H9 (cell line): ENCODE results near the gene LIPK. TPM values are rescaled to one million over a fixed set of nuclear protein-coding genes. Genes with fewer than 3 reads are reported as not detected.

Experiments
- DNase-seq: peaks from one replicate; pipeline ENCODE4 v3.0.0-alpha.2; 2017
- H2AFZ ChIP-seq: one replicate; pipeline ENCODE4 v1.6.1; 2013; ENCODE audit warnings: mild to moderate bottlenecking, low read length, control low read depth, moderate library complexity
- H2AK5ac ChIP-seq: 2 replicates; pipeline ENCODE4 v1.6.1; 2013; ENCODE audit warnings: low read length, control low read depth, mixed read lengths; ENCODE audit not compliant: insufficient read length
- H2BK120ac ChIP-seq: one replicate; pipeline ENCODE4 v1.6.1; 2013; ENCODE audit warnings: low read depth, mild to moderate bottlenecking, low read length, control low read depth, inconsistent platforms; ENCODE audit not compliant: poor library complexity, severe bottlenecking
- H2BK12ac ChIP-seq: 2 replicates; pipeline ENCODE4 v1.6.1; 2013; ENCODE audit warnings: low read length, control low read depth, mixed read lengths, low read depth; ENCODE audit not compliant: insufficient read length
- H2BK15ac ChIP-seq: 2 replicates; pipeline ENCODE4 v1.6.1; 2013; ENCODE audit warnings: low read depth, low read length, control low read depth
- H2BK20ac ChIP-seq: one replicate; pipeline ENCODE4 v1.6.1; 2013; ENCODE audit warnings: low read depth, mild to moderate bottlenecking, low read length, control low read depth, inconsistent platforms; ENCODE audit not compliant: poor library complexity, severe bottlenecking
- H2BK5ac ChIP-seq: 2 replicates; pipeline ENCODE4 v1.6.1; 2013; ENCODE audit warnings: low read length, control low read depth, mixed read lengths; ENCODE audit not compliant: insufficient read length
- H3K14ac ChIP-seq: 2 replicates; pipeline ENCODE4 v1.6.1; 2013; ENCODE audit warnings: low read length, control low read depth; ENCODE audit not compliant: insufficient read depth
- H3K18ac ChIP-seq: 2 replicates; pipeline ENCODE4 v1.6.1; 2013; ENCODE audit warnings: low read depth, mild to moderate bottlenecking, mixed read lengths, low read length, control low read depth; ENCODE audit not compliant: insufficient read length
- H3K23ac ChIP-seq: 2 replicates; pipeline ENCODE4 v1.6.1; 2013; ENCODE audit warnings: low read length, control low read depth, mixed read lengths, low read depth; ENCODE audit not compliant: insufficient read length
- H3K23me2 ChIP-seq: 2 replicates; pipeline ENCODE4 v1.6.1; 2013; ENCODE audit warnings: low read depth, mild to moderate bottlenecking, mixed read lengths, low read length, control low read depth; ENCODE audit not compliant: insufficient read length, poor library complexity, severe bottlenecking
- H3K27ac ChIP-seq: 2 replicates; pipeline ENCODE4 v1.5.1; 2013; ENCODE audit warnings: low read length, control low read depth, mixed read lengths, low read depth; ENCODE audit not compliant: insufficient read length
- H3K27me3 ChIP-seq: 2 replicates; pipeline ENCODE4 v1.6.1; 2013; ENCODE audit warnings: low read length, control low read depth, inconsistent platforms; ENCODE audit not compliant: insufficient read depth
- H3K4ac ChIP-seq: 2 replicates; pipeline ENCODE4 v1.6.1; 2013; ENCODE audit warnings: low read depth, mild to moderate bottlenecking, control low read depth, inconsistent platforms, low read length, moderate library complexity
- H3K4me1 ChIP-seq: 2 replicates; pipeline ENCODE4 v1.6.1; 2013; ENCODE audit warnings: low read length, control low read depth, inconsistent platforms; ENCODE audit not compliant: insufficient read depth
- H3K4me2 ChIP-seq: 2 replicates; pipeline ENCODE4 v1.6.1; 2013; ENCODE audit warnings: low read length, control low read depth, mixed read lengths; ENCODE audit not compliant: insufficient read length, insufficient read depth
- H3K56ac ChIP-seq: 2 replicates; pipeline ENCODE4 v1.6.1; 2013; ENCODE audit warnings: low read depth, mild to moderate bottlenecking, mixed read lengths, low read length, control low read depth; ENCODE audit not compliant: insufficient read length
- H3K79me1 ChIP-seq: 2 replicates; pipeline ENCODE4 v1.6.1; 2013; ENCODE audit warnings: low read depth, mild to moderate bottlenecking, moderate library complexity, low read length, control low read depth, inconsistent platforms; ENCODE audit not compliant: insufficient read depth, poor library complexity, severe bottlenecking
- H3K79me2 ChIP-seq: 2 replicates; pipeline ENCODE4 v1.6.1; 2013; ENCODE audit warnings: low read length, control low read depth, inconsistent platforms; ENCODE audit not compliant: insufficient read depth
- H3K9ac ChIP-seq: 2 replicates; pipeline ENCODE4 v1.6.1; 2013; ENCODE audit warnings: low read length, control low read depth, mixed read lengths; ENCODE audit not compliant: insufficient read length; ENCODE audit errors: extremely low read depth
- H3K9me3 ChIP-seq: one replicate; pipeline ENCODE4 v1.6.1; 2013; ENCODE audit warnings: low read depth, low read length, inconsistent platforms; ENCODE audit not compliant: control insufficient read depth
- H3T11ph ChIP-seq: one replicate; pipeline ENCODE4 v1.6.1; 2013; ENCODE audit warnings: mild to moderate bottlenecking, low read length, control low read depth, inconsistent platforms
- H4K20me1 ChIP-seq: one replicate; pipeline ENCODE4 v1.6.1; 2013; ENCODE audit not compliant: control insufficient read depth, insufficient read length, insufficient read depth
- H4K5ac ChIP-seq: 2 replicates; pipeline ENCODE4 v1.6.1; 2013; ENCODE audit warnings: low read depth, mild to moderate bottlenecking, mixed read lengths, low read length, control low read depth; ENCODE audit not compliant: insufficient read length
- H4K8ac ChIP-seq: replicated peaks from 2 replicates; pipeline ENCODE4 v1.6.1; 2013; ENCODE audit warnings: low read length, control low read depth, mixed read lengths, low read depth; ENCODE audit not compliant: insufficient read length
- H4K91ac ChIP-seq: 2 replicates; pipeline ENCODE4 v1.6.1; 2013; ENCODE audit warnings: low read depth, mild to moderate bottlenecking, moderate library complexity, mixed read lengths, low read length, control low read depth; ENCODE audit not compliant: insufficient read length
- H3K27ac Mint-ChIP-seq, 3 experiments: 2 replicates in 2 of 3; 3 replicates in 1 of 3; pipeline ENCODE4 v1.8.0; 2020 to 2021; ENCODE audit warnings: mixed read lengths in 3 of 3, mild to moderate bottlenecking in 1 of 3, moderate library complexity in 1 of 3
- H3K27me3 Mint-ChIP-seq: 2 replicates; pipeline ENCODE4 v1.8.0; 2021; ENCODE audit warnings: low read depth, mild to moderate bottlenecking, moderate library complexity, mixed read lengths
- H3K36me3 Mint-ChIP-seq, 3 experiments: 2 replicates in 2 of 3; 3 replicates in 1 of 3; pipeline ENCODE4 v1.8.0; 2020 to 2021; ENCODE audit warnings: low read depth in 3 of 3, mixed read lengths in 3 of 3; ENCODE audit not compliant: insufficient read depth in 1 of 3
- H3K4me1 Mint-ChIP-seq, 2 experiments: 2 replicates each; pipeline ENCODE4 v1.8.0; 2020; ENCODE audit warnings: mixed read lengths in 2 of 2
- H3K4me3 Mint-ChIP-seq, 2 experiments: 2 replicates in 1 of 2; 3 replicates in 1 of 2; pipeline ENCODE4 v1.8.0; 2020 to 2021; ENCODE audit warnings: mild to moderate bottlenecking in 2 of 2, mixed read lengths in 2 of 2, moderate library complexity in 1 of 2
- H3K9me3 Mint-ChIP-seq, 2 experiments: 2 replicates in 1 of 2; 3 replicates in 1 of 2; pipeline ENCODE4 v1.8.0; 2020; ENCODE audit warnings: mild to moderate bottlenecking in 2 of 2, mixed read lengths in 2 of 2, moderate library complexity in 1 of 2
- WGBS: extraction: QIAGEN DNeasy Blood & Tissue Kit; methylation state at CpG from one replicate; pipeline ENCODE4 v1.1.7; 2013; ENCODE audit warnings: missing lambda C conversion rate, low lambda C conversion rate, mixed read lengths; ENCODE audit not compliant: insufficient read length; ENCODE audit errors: extremely low coverage; 5-methylcytosine and 5-hydroxymethylcytosine counted together
- total RNA-seq: library from RNA; stranded (reverse); gene quantifications from 2 replicates; pipeline ENCODE4 v1.2.1, GENCODE V29; 2021
- TF ChIP-seq, protein P1 (sequence below): fragments of 200-600 bp; sonication (generic); conservative IDR thresholded peaks from 3 replicates; pipeline ENCODE4 v1.8.0; 2021; ENCODE audit warnings: antibody characterized with exemption, mild to moderate bottlenecking

LIPK gene
- total RNA-seq, 1 experiment from 2014 or later, result not detected

DNA sequence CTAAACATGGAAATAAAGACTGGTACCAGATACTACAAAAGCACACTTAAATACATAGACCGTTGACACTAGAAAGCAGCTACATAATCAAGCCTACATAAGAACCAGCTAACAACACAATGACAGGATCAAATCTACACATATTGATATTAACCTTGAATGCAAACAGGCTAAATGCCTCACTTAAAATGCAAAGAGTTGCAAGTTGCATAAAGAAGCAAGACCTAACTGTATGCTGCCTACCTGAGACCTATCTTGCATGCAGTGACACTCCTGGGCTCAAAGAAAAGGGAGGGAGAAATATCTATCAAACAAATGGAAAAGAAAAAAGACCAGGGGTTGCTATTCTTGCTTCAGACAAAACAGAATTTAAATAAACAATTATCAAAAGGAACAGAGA is 39.6 kb downstream of the LIPK start:
- H3K9ac ChIP-seq, result no peak overlapping the region
- WGBS, result no CpG with 5 or more reads among the region's 1 CpG

More for the DNA sequence above, 39.6 kb downstream of the LIPK start:
- no peak overlapping the region for H2AK5ac ChIP-seq
- H3K9me3 ChIP-seq, result no peaks in the 10 kb centered on the region
- H2BK12ac ChIP-seq, result no peak overlapping the region
- H3K27me3 ChIP-seq, result no peaks in the 10 kb centered on the region
- H2BK5ac ChIP-seq, result no peak overlapping the region
- no peak overlapping the region for H3K56ac ChIP-seq
- Mint-ChIP-seq H3K27ac (no peak overlapping the region), H3K36me3 (0 out of 7 replicates have a peak, but pooled peaks cover 0 to 3% (median 0%) of the 10 kb centered on the region in 3 experiments), H3K4me1 (peaks cover 0 to 2% of the 10 kb centered on the region in 2 experiments; a peak in 1 of 4 replicates), H3K4me3 (no peak overlapping the region), H3K9me3 (peaks cover 0 to 10% of the 10 kb centered on the region in 2 experiments; a peak in 4 of 5 replicates), H3K27me3 (peaks cover 7% of the 10 kb centered on the region)
- DNase-seq, result no peak
- no peak overlapping the region for H2BK20ac ChIP-seq
- no peaks in the 10 kb centered on the region for H3K4me1 ChIP-seq
- H3K23me2 ChIP-seq, result no peaks in the 10 kb centered on the region
- no peak overlapping the region for H3K18ac ChIP-seq
- no peak overlapping the region for H2BK15ac ChIP-seq
- no peak overlapping the region for H3K27ac ChIP-seq
- no peak overlapping the region for H2AFZ ChIP-seq
- no peak overlapping the region for H3K4ac ChIP-seq
- no peaks in the 10 kb centered on the region for H4K20me1 ChIP-seq
- H3K79me1 ChIP-seq, result no peaks in the 10 kb centered on the region
- no peak overlapping the region for H3T11ph ChIP-seq
- H3K14ac ChIP-seq, result no peak overlapping the region
- H4K5ac ChIP-seq, result no peak overlapping the region
- no peak overlapping the region for H4K8ac ChIP-seq
- no peak overlapping the region for H4K91ac ChIP-seq
- no peak overlapping the region for H3K4me2 ChIP-seq
- H3K23ac ChIP-seq, result no peak overlapping the region
- no peak overlapping the region for H2BK120ac ChIP-seq
- H3K79me2 ChIP-seq, result no peaks in the 10 kb centered on the region
- TF ChIP-seq, protein P1, sequence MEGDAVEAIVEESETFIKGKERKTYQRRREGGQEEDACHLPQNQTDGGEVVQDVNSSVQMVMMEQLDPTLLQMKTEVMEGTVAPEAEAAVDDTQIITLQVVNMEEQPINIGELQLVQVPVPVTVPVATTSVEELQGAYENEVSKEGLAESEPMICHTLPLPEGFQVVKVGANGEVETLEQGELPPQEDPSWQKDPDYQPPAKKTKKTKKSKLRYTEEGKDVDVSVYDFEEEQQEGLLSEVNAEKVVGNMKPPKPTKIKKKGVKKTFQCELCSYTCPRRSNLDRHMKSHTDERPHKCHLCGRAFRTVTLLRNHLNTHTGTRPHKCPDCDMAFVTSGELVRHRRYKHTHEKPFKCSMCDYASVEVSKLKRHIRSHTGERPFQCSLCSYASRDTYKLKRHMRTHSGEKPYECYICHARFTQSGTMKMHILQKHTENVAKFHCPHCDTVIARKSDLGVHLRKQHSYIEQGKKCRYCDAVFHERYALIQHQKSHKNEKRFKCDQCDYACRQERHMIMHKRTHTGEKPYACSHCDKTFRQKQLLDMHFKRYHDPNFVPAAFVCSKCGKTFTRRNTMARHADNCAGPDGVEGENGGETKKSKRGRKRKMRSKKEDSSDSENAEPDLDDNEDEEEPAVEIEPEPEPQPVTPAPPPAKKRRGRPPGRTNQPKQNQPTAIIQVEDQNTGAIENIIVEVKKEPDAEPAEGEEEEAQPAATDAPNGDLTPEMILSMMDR, result no peak
